ENCODE data around the gene PLEKHA7. TPM values are rescaled to one million over a fixed set of nuclear protein-coding genes. Genes with fewer than 3 reads are reported as not detected.

The PLEKHA7 gene
- polyA plus RNA-seq, 1 of the 3 experiments (the other 2 are of a cell fraction) = 0.12 TPM

DNA sequence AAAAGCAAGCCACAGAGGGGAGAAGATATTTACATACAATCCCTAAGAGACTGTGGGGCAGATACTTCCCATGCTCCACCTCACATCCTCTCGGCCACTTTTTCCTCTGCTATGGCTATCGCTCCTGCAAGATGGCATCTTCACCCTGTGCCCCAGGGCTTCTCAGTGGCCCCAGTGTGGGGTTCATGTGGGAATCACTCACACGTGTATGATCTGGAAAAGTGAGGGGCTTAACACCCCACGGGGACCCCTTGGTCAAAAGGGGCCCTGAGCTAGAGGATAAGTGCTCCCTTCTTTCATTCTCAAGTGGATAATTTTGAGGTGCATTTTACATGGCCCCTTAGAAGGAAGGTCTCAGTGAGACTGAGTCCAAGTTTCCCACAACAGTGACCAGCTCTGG, 247.1 kb downstream of the PLEKHA7 start:
- H3K36me3 ChIP-seq (replicated peaks in 1 of 2; ENCODE audit: control insufficient read depth in 1 of 2, insufficient read depth in 2 of 2, low read length in 1 of 2) = no peaks in the 10 kb centered on the region
- no peaks in the 10 kb centered on the region for H3K9me2 ChIP-seq
- no peak overlapping the region for H3K9ac ChIP-seq
- no peaks in the 10 kb centered on the region for H3K9me3 ChIP-seq
- no peaks in the 10 kb centered on the region for H4K20me1 ChIP-seq (ENCODE audit: insufficient read depth)
- H3K79me2 ChIP-seq (ENCODE audit: insufficient read depth) = no peaks in the 10 kb centered on the region
- no peaks in the 10 kb centered on the region for H3K4me1 ChIP-seq (ENCODE audit: control insufficient read depth in 1 of 2, insufficient read depth in 2 of 2, low read depth in 1 of 2, low read length in 1 of 2)
- H3K4me3 ChIP-seq (ENCODE audit: low read depth in 2 of 2, low read length in 1 of 2) = no peak overlapping the region
- no peak for TF ChIP-seq FOXM1 (IDR thresholded peaks at IDR 0.05; ENCODE audit: low read depth)
- TF ChIP-seq, protein P1, sequence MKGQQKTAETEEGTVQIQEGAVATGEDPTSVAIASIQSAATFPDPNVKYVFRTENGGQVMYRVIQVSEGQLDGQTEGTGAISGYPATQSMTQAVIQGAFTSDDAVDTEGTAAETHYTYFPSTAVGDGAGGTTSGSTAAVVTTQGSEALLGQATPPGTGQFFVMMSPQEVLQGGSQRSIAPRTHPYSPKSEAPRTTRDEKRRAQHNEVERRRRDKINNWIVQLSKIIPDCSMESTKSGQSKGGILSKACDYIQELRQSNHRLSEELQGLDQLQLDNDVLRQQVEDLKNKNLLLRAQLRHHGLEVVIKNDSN (IDR thresholded peaks at IDR 0.05; ENCODE audit: borderline replicate concordance, low read depth) = no peak
- TF ChIP-seq ELF1 (IDR thresholded peaks at IDR 0.05) = no peak
- TF ChIP-seq MXI1 (IDR thresholded peaks at IDR 0.05; ENCODE audit: low read depth, low read length) = no peak
- no peak for TF ChIP-seq JUND (IDR thresholded peaks at IDR 0.05)
- no peak for TF ChIP-seq CHD2 (IDR thresholded peaks at IDR 0.05; ENCODE audit: low read length, partially characterized antibody)
- TF ChIP-seq, protein P2, sequence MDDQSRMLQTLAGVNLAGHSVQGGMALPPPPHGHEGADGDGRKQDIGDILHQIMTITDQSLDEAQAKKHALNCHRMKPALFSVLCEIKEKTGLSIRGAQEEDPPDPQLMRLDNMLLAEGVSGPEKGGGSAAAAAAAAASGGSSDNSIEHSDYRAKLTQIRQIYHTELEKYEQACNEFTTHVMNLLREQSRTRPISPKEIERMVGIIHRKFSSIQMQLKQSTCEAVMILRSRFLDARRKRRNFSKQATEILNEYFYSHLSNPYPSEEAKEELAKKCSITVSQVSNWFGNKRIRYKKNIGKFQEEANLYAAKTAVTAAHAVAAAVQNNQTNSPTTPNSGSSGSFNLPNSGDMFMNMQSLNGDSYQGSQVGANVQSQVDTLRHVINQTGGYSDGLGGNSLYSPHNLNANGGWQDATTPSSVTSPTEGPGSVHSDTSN (IDR thresholded peaks at IDR 0.05) = no peak
- TF ChIP-seq, protein P3, sequence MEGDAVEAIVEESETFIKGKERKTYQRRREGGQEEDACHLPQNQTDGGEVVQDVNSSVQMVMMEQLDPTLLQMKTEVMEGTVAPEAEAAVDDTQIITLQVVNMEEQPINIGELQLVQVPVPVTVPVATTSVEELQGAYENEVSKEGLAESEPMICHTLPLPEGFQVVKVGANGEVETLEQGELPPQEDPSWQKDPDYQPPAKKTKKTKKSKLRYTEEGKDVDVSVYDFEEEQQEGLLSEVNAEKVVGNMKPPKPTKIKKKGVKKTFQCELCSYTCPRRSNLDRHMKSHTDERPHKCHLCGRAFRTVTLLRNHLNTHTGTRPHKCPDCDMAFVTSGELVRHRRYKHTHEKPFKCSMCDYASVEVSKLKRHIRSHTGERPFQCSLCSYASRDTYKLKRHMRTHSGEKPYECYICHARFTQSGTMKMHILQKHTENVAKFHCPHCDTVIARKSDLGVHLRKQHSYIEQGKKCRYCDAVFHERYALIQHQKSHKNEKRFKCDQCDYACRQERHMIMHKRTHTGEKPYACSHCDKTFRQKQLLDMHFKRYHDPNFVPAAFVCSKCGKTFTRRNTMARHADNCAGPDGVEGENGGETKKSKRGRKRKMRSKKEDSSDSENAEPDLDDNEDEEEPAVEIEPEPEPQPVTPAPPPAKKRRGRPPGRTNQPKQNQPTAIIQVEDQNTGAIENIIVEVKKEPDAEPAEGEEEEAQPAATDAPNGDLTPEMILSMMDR (IDR thresholded peaks at IDR 0.05) = no peak
- no peak for TF ChIP-seq RCOR1 (IDR thresholded peaks at IDR 0.05; ENCODE audit: low read length)
- no peak for TF ChIP-seq TEAD4 (IDR thresholded peaks at IDR 0.05; ENCODE audit: borderline replicate concordance, insufficient read depth)
- TF ChIP-seq, protein P4, sequence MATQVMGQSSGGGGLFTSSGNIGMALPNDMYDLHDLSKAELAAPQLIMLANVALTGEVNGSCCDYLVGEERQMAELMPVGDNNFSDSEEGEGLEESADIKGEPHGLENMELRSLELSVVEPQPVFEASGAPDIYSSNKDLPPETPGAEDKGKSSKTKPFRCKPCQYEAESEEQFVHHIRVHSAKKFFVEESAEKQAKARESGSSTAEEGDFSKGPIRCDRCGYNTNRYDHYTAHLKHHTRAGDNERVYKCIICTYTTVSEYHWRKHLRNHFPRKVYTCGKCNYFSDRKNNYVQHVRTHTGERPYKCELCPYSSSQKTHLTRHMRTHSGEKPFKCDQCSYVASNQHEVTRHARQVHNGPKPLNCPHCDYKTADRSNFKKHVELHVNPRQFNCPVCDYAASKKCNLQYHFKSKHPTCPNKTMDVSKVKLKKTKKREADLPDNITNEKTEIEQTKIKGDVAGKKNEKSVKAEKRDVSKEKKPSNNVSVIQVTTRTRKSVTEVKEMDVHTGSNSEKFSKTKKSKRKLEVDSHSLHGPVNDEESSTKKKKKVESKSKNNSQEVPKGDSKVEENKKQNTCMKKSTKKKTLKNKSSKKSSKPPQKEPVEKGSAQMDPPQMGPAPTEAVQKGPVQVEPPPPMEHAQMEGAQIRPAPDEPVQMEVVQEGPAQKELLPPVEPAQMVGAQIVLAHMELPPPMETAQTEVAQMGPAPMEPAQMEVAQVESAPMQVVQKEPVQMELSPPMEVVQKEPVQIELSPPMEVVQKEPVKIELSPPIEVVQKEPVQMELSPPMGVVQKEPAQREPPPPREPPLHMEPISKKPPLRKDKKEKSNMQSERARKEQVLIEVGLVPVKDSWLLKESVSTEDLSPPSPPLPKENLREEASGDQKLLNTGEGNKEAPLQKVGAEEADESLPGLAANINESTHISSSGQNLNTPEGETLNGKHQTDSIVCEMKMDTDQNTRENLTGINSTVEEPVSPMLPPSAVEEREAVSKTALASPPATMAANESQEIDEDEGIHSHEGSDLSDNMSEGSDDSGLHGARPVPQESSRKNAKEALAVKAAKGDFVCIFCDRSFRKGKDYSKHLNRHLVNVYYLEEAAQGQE (IDR thresholded peaks at IDR 0.05; ENCODE audit: low read depth, low read length) = no peak
- TF ChIP-seq GABPA (IDR thresholded peaks at IDR 0.05; ENCODE audit: low read depth) = no peak
- H3F3A ChIP-seq (replicated peaks; ENCODE audit: insufficient read depth) = no peaks in the 10 kb centered on the region
- DNase-seq = no peak
- ChIA-PET POLR2A (no interaction called here), CTCF (interaction anchor here (6.2 kb wide), 1 partner anchor 19 kb away, joined by 46 read pairs; no protein-coding TSS in a partner anchor)
- H2AFZ ChIP-seq (ENCODE audit: low read depth) = no peak overlapping the region
- no peaks in the 10 kb centered on the region for H3K27me3 ChIP-seq (ENCODE audit: insufficient read depth)
- no peak overlapping the region for H3K27ac ChIP-seq (ENCODE audit: low read depth in 2 of 2, low read length in 1 of 2)
- H3K4me2 ChIP-seq = no peak overlapping the region
- WGBS (ENCODE audit: low lambda C conversion rate) = 62% methylated on average over 4 of the region's 4 CpGs
